H1 (cell line): Measurements from ENCODE around the gene PGRMC1. TPM values are rescaled to one million over a fixed set of nuclear protein-coding genes. Genes with fewer than 3 reads are reported as not detected.

ENCODE experiments used
- CTCF ChIA-PET: fragments of 300-600 bp; sonication (Branson Sonifier 250); formaldehyde crosslinking; loops from one replicate; lab custom pipeline; 2021; ENCODE audit not compliant: partially characterized antibody; lab: Charles Lee
- POLR2A ChIA-PET: fragments of 300-600 bp; sonication (Branson Sonifier 250); formaldehyde crosslinking; loops from one replicate; lab custom pipeline; 2021; ENCODE audit warnings: inconsistent platforms; ENCODE audit not compliant: partially characterized antibody; lab: Charles Lee
- DNase-seq, 2 experiments: peaks; one replicate each; pipeline versions ENCODE4 v3.0.0 to v3.0.0-alpha.2; 2010 to 2022; ENCODE audit warnings: low spot score in 2 of 2, low read depth in 1 of 2, mixed read lengths in 1 of 2
- FAIRE-seq: peaks from 2 replicates; lab custom pipeline; 2011; peaks lifted over from hg19 to GRCh38; lab: Jason Lieb, UNC
- H2AFZ ChIP-seq: 2 replicates; pipeline ENCODE4 v1.8.1; 2012; ENCODE audit warnings: low read length, inconsistent platforms
- H2AK5ac ChIP-seq: 2 replicates; pipeline ENCODE4 v1.6.1; 2013; ENCODE audit warnings: low read depth, low read length
- H2BK120ac ChIP-seq: replicated peaks from 2 replicates; pipeline ENCODE3; 2013; ENCODE audit warnings: low read depth, low read length, inconsistent platforms
- H2BK12ac ChIP-seq: 2 replicates; pipeline ENCODE4 v1.6.1; 2013; ENCODE audit warnings: low read depth, low read length
- H2BK15ac ChIP-seq: 2 replicates; pipeline ENCODE4 v1.6.1; 2013; ENCODE audit warnings: low read length
- H2BK20ac ChIP-seq: 2 replicates; pipeline ENCODE4 v1.6.1; 2013; ENCODE audit warnings: low read length
- H2BK5ac ChIP-seq: 2 replicates; pipeline ENCODE4 v1.6.1; 2013; ENCODE audit warnings: low read depth, low read length
- H3K14ac ChIP-seq: 2 replicates; pipeline ENCODE4 v1.6.1; 2013; ENCODE audit warnings: inconsistent platforms; ENCODE audit not compliant: insufficient read length
- H3K18ac ChIP-seq: 2 replicates; pipeline ENCODE4 v1.6.1; 2013; ENCODE audit warnings: low read length; ENCODE audit errors: extremely low read depth
- H3K23ac ChIP-seq: 2 replicates; pipeline ENCODE4 v1.6.1; 2013; ENCODE audit warnings: inconsistent platforms; ENCODE audit not compliant: insufficient read length
- H3K23me2 ChIP-seq: 2 replicates; pipeline ENCODE4 v1.6.1; 2013; ENCODE audit warnings: low read depth, low read length
- H3K27ac ChIP-seq: 2 replicates; pipeline ENCODE4 v1.6.1; 2011; ENCODE audit warnings: low read depth, low read length, inconsistent platforms
- H3K27me3 ChIP-seq, 4 experiments: replicated peaks in 1 of 4; 1 replicate in 1 of 4; 2 replicates in 3 of 4; pipeline versions ENCODE4 v1.6.1 to v1.8.1; 2011 to 2013; ENCODE audit warnings: low read length in 3 of 4, mild to moderate bottlenecking in 3 of 4, inconsistent platforms in 2 of 4, mixed read lengths in 2 of 4, moderate library complexity in 1 of 4; ENCODE audit not compliant: control insufficient read depth in 3 of 4, insufficient read depth in 3 of 4; ENCODE audit errors: extremely low read depth in 1 of 4
- H3K36me3 ChIP-seq, 4 experiments: 2 replicates each; pipeline versions ENCODE4 v1.6.1 to v1.8.1; 2011 to 2013; ENCODE audit warnings: mild to moderate bottlenecking in 4 of 4, low read length in 3 of 4, moderate library complexity in 2 of 4, control low read depth in 1 of 4, inconsistent platforms in 1 of 4; ENCODE audit not compliant: insufficient read depth in 4 of 4, control insufficient read depth in 2 of 4
- H3K4ac ChIP-seq: replicated peaks from 2 replicates; pipeline ENCODE3; 2013; ENCODE audit warnings: low read length, low read depth, mixed read lengths, inconsistent platforms; ENCODE audit not compliant: insufficient read length
- H3K4me1 ChIP-seq, 4 experiments: replicated peaks in 1 of 4; 1 replicate in 1 of 4; 2 replicates in 3 of 4; pipeline versions ENCODE4 v1.6.1 to v1.8.1; 2011 to 2013; ENCODE audit warnings: low read length in 3 of 4, inconsistent platforms in 2 of 4, mixed read lengths in 1 of 4; ENCODE audit not compliant: insufficient read depth in 4 of 4, control insufficient read depth in 3 of 4
- H3K4me2 ChIP-seq, 2 experiments: 2 replicates each; pipeline versions ENCODE4 v1.6.1 to v1.8.1; 2011 to 2013; ENCODE audit warnings: low read depth in 2 of 2, low read length in 2 of 2, control low read depth in 1 of 2, inconsistent platforms in 1 of 2, mild to moderate bottlenecking in 1 of 2; ENCODE audit not compliant: insufficient read depth in 1 of 2
- H3K4me3 ChIP-seq, 4 experiments: fragments of 200-600, 300-600 bp in 1 of 4; sonication (generic), shearing (Covaris generic), sonication (Bioruptor Twin) in 1 of 4; 2 replicates each; pipeline versions ENCODE4 v1.5.1 to v1.8.1; 2011 to 2016; ENCODE audit warnings: low read length in 4 of 4, low read depth in 3 of 4, control low read depth in 2 of 4, inconsistent platforms in 2 of 4, mild to moderate bottlenecking in 2 of 4, mixed read lengths in 1 of 4, moderate library complexity in 1 of 4; ENCODE audit not compliant: insufficient read depth in 2 of 4; ENCODE audit errors: extremely low read depth in 1 of 4
- H3K56ac ChIP-seq: replicated peaks from 2 replicates; pipeline ENCODE3; 2013; ENCODE audit warnings: low read depth, mild to moderate bottlenecking, mixed read lengths, low read length, inconsistent platforms; ENCODE audit not compliant: insufficient read length
- H3K79me1 ChIP-seq: 2 replicates; pipeline ENCODE4 v1.6.1; 2013; ENCODE audit warnings: low read depth, low read length, control low read depth
- H3K79me2 ChIP-seq, 2 experiments: 2 replicates each; pipeline versions ENCODE4 v1.6.1 to v1.8.1; 2012 to 2013; ENCODE audit warnings: low read length in 2 of 2, mild to moderate bottlenecking in 2 of 2, inconsistent platforms in 1 of 2; ENCODE audit not compliant: insufficient read depth in 2 of 2, control insufficient read depth in 1 of 2
- H3K9ac ChIP-seq, 4 experiments: replicated peaks in 1 of 4; 1 replicate in 1 of 4; 2 replicates in 3 of 4; pipeline versions ENCODE4 v1.6.1 to v1.8.1; 2011 to 2013; ENCODE audit warnings: low read depth in 3 of 4, low read length in 3 of 4, control low read depth in 2 of 4, mild to moderate bottlenecking in 2 of 4, moderate library complexity in 2 of 4, inconsistent platforms in 1 of 4; ENCODE audit errors: extremely low read depth in 1 of 4
- H3K9me3 ChIP-seq, 2 experiments: 2 replicates each; pipeline versions ENCODE4 v1.6.1 to v1.8.1; 2012 to 2013; ENCODE audit warnings: mild to moderate bottlenecking in 2 of 2, moderate library complexity in 2 of 2, control low read depth in 1 of 2, inconsistent platforms in 1 of 2, low read depth in 1 of 2, low read length in 1 of 2, mixed read lengths in 1 of 2; ENCODE audit not compliant: insufficient read depth in 2 of 2
- H4K20me1 ChIP-seq, 2 experiments: replicated peaks in 1 of 2; 2 replicates each; pipeline versions ENCODE3 to v1.8.1; 2011 to 2013; ENCODE audit warnings: inconsistent platforms in 2 of 2, low read length in 2 of 2, mild to moderate bottlenecking in 1 of 2; ENCODE audit not compliant: insufficient read depth in 2 of 2, control insufficient read depth in 1 of 2
- H4K5ac ChIP-seq: 2 replicates; pipeline ENCODE4 v1.6.1; 2013; ENCODE audit warnings: low read length, low read depth, mixed read lengths, inconsistent platforms; ENCODE audit not compliant: insufficient read length
- H4K8ac ChIP-seq: 2 replicates; pipeline ENCODE4 v1.8.0; 2013; ENCODE audit warnings: mild to moderate bottlenecking, moderate library complexity, low read length, inconsistent platforms; ENCODE audit not compliant: insufficient read depth; ENCODE audit errors: extremely low read depth
- H4K91ac ChIP-seq: replicated peaks from 2 replicates; pipeline ENCODE3; 2013; ENCODE audit warnings: low read length, mixed read lengths, inconsistent platforms; ENCODE audit not compliant: insufficient read length
- FOSL1 ChIP-seq: IDR thresholded peaks from 2 replicates; pipeline ENCODE4 v1.6.1; 2011; ENCODE audit warnings: mild to moderate bottlenecking, low read depth, low read length, moderate library complexity; ENCODE audit not compliant: insufficient read depth
- WGBS, 2 experiments: shearing (Covaris generic) in 1 of 2; methylation state at CpG; one replicate each; pipeline versions ENCODE4 v1.1.6 to v1.1.7; 2013 to 2015; ENCODE audit warnings: low lambda C conversion rate in 2 of 2, mixed read lengths in 2 of 2, inconsistent platforms in 1 of 2, low coverage in 1 of 2, missing lambda C conversion rate in 1 of 2; ENCODE audit not compliant: insufficient replicate concordance in 2 of 2, insufficient coverage in 1 of 2, insufficient read length in 1 of 2; ENCODE audit errors: extremely low coverage in 1 of 2, missing lambda C conversion rate in 1 of 2; 5-methylcytosine and 5-hydroxymethylcytosine counted together
- polyA plus RNA-seq, 7 experiments: library from polyadenylated mRNA; depleted of rRNA in 3 of 7; stranded (reverse) in 5 of 7; unstranded in 2 of 7; fragments of >200 nt in 5 of 7; fragments of 200-250 nt in 2 of 7; gene quantifications; 1 replicate in 5 of 7; 2 replicates in 1 of 7; 4 replicates in 1 of 7; pipeline versions ENCODE4 v1.2.1 to v1.2.3, GENCODE V29; 2011 to 2013; ENCODE audit warnings: missing spikeins in 2 of 7, mixed read lengths in 2 of 7
- total RNA-seq: library from RNA; stranded (reverse); fragmentation: NEBNext Ultra II Directional; extraction: Animal tissue kit (Norgen Biotek cat#: 25700); gene quantifications from 2 replicates; pipeline ENCODE4 v1.2.1, GENCODE V29; 2021

The PGRMC1 gene
- total and polyA plus RNA-seq, 2 of the 8 experiments (the other 6 are each of a cell fraction or from before 2014, with no cell fraction given): 127 to 248 TPM

- no peak for FAIRE-seq
- Histone ChIP-seq H3K27me3 (no peaks in the 10 kb centered on the region), H2BK120ac (no peak overlapping the region), H2BK12ac (no peak overlapping the region), H4K5ac (no peak overlapping the region), H3K4me2 (no peak overlapping the region), H4K20me1 (no peaks in the 10 kb centered on the region), H3K23ac (no peak overlapping the region), H2BK5ac (no peak overlapping the region), H4K8ac (no peak overlapping the region), H3K79me1 (no peaks in the 10 kb centered on the region), H3K18ac (no peak overlapping the region), H3K4me3 (no peak overlapping the region), H3K27ac (no peak overlapping the region), H3K4me1 (no peaks in the 10 kb centered on the region), H3K23me2 (no peaks in the 10 kb centered on the region), H2BK15ac (no peak overlapping the region), H2AFZ (no peak overlapping the region), H3K4ac (no peak overlapping the region), H3K9ac (no peak overlapping the region), H2BK20ac (no peak overlapping the region), H2AK5ac (no peak overlapping the region), H3K14ac (no peak overlapping the region), H3K9me3 (no peaks in the 10 kb centered on the region), H3K79me2 (no peaks in the 10 kb centered on the region), H3K56ac (no peak overlapping the region), H4K91ac (no peak overlapping the region), H3K36me3 (no peaks in the 10 kb centered on the region)
- POLR2A ChIA-PET: interaction anchor here (0.9 kb wide), 1 partner anchor 11 kb away, joined by 3 read pairs; no protein-coding TSS in a partner anchor
- no peak for DNase-seq
- 42% methylated on average over 2 of the region's 3 CpGs; no CpG with 5 or more reads in 1 of the 2 experiments for WGBS, 2 experiments
- CTCF ChIA-PET: no interaction called here
- no peak for TF ChIP-seq FOSL1
Observed at GRCh38 chrX:119226446-119226845, 9.6 kb upstream of the PGRMC1 start.
